PC-3 (cell line): ENCODE data around the gene ARSD. TPM values are rescaled to one million over a fixed set of nuclear protein-coding genes. Genes with fewer than 3 reads are reported as not detected.
"Not testable (repeated sequence)": the region's sequence is repeated elsewhere in the genome, so short reads cannot be mapped to it uniquely, and the experiment has no call there.

Source experiments
- ATAC-seq: fragments of 200-7000 bp; cut with Tn5 transposase; 2 replicates; pipeline ENCODE4 v1.9.1; 2020; ENCODE audit warnings: mild to moderate bottlenecking, moderate library complexity
- BruUV-seq: library from RNA; stranded (reverse); fragments of 400-500 nt; replicated peaks from 2 replicates; lab custom pipeline; 2021; lab: Mats Ljungman, UMichigan
- CTCF ChIA-PET: fragments of 300-600 bp; sonication (Branson Sonifier 250); formaldehyde crosslinking; loops from one replicate; lab custom pipeline; 2022; ENCODE audit warnings: antibody characterized with exemption; lab: Charles Lee
- POLR2A ChIA-PET: fragments of 300-600 bp; sonication (Branson Sonifier 250); formaldehyde crosslinking; loops from one replicate; lab custom pipeline; 2022; ENCODE audit warnings: antibody characterized with exemption; ENCODE audit not compliant: unreplicated experiment; lab: Charles Lee
- DNase-seq: peaks from one replicate; pipeline ENCODE4 v3.0.0-alpha.2; 2015
- H2AFZ ChIP-seq: fragments of 300-600 bp; sonication (generic); 2 replicates; pipeline ENCODE4 v1.6.0; 2016; ENCODE audit warnings: antibody characterized with exemption, low read length
- H3F3A ChIP-seq: fragments of 300-600 bp; sonication (generic); one replicate; pipeline ENCODE4 v1.6.0; 2017; ENCODE audit warnings: antibody characterized with exemption, low read length, control low read depth, mild to moderate bottlenecking; ENCODE audit not compliant: unreplicated experiment
- H3K27ac ChIP-seq: fragments of 300-600 bp; sonication (generic); 2 replicates; pipeline ENCODE4 v1.5.1; 2016; ENCODE audit warnings: mild to moderate bottlenecking, low read length
- H3K27me3 ChIP-seq: fragments of 300-600 bp; sonication (generic); 2 replicates; pipeline ENCODE4 v1.6.1; 2016; ENCODE audit warnings: low read length, mixed read lengths
- H3K36me3 ChIP-seq: fragments of 300-600 bp; sonication (generic); 2 replicates; pipeline ENCODE4 v1.6.1; 2016; ENCODE audit warnings: low read depth, mixed run types, low read length, mixed read lengths
- H3K4me1 ChIP-seq: fragments of 300-600 bp; sonication (generic); 2 replicates; pipeline ENCODE4 v1.5.1; 2016; ENCODE audit warnings: low read length; ENCODE audit not compliant: insufficient read depth
- H3K4me2 ChIP-seq: fragments of 300-600 bp; sonication (generic); 2 replicates; pipeline ENCODE4 v1.6.0; 2016; ENCODE audit warnings: low read length
- H3K4me3 ChIP-seq: fragments of 300-600 bp; sonication (generic); 2 replicates; pipeline ENCODE4 v1.5.1; 2016; ENCODE audit warnings: mild to moderate bottlenecking, low read length, mixed read lengths
- H3K79me2 ChIP-seq: fragments of 300-600 bp; sonication (generic); 2 replicates; pipeline ENCODE4 v1.6.1; 2017; ENCODE audit warnings: low read length, mixed read lengths
- H3K9ac ChIP-seq: fragments of 300-600 bp; sonication (generic); 2 replicates; pipeline ENCODE4 v1.6.0; 2016; ENCODE audit warnings: mild to moderate bottlenecking, low read length
- H3K9me2 ChIP-seq: fragments of 300-600 bp; sonication (generic); replicated peaks from 2 replicates; pipeline ENCODE4 v1.6.1; 2016; ENCODE audit warnings: mixed run types, low read length, mixed read lengths
- H3K9me3 ChIP-seq: fragments of 300-600 bp; sonication (generic); 2 replicates; pipeline ENCODE4 v1.6.1; 2016; ENCODE audit warnings: low read length, mixed read lengths
- H4K20me1 ChIP-seq: fragments of 300-600 bp; sonication (generic); 2 replicates; pipeline ENCODE4 v1.6.1; 2016; ENCODE audit warnings: low read length, mixed read lengths
- CTCF ChIP-seq: fragments of 300-600 bp; sonication (generic); conservative IDR thresholded peaks from 2 replicates; pipeline ENCODE4 v1.5.1; 2017; ENCODE audit warnings: antibody characterized with exemption, low read depth, mild to moderate bottlenecking, low read length
- EZH2 ChIP-seq: fragments of 300-600 bp; sonication (generic); IDR thresholded peaks from one replicate; pipeline ENCODE4 v1.6.1; 2017; ENCODE audit warnings: antibody characterized with exemption, mild to moderate bottlenecking, low read length; ENCODE audit not compliant: unreplicated experiment
- EZH2phosphoT487 ChIP-seq: fragments of 300-600 bp; sonication (generic); IDR thresholded peaks from 2 replicates; pipeline ENCODE4 v1.6.1; 2018; ENCODE audit warnings: mild to moderate bottlenecking, antibody characterized with exemption, low read length, borderline replicate concordance
- intact Hi-C: fragments of 100-400 bp; cut with micrococcal nuclease; formaldehyde crosslinking; loops from 2 replicates; pipeline ENCODE4 v1.9.0; 2023
- total RNA-seq: library from RNA; depleted of rRNA; stranded (reverse); fragments of >200 nt; gene quantifications from 2 replicates; pipeline ENCODE4 v1.2.3, GENCODE V29; 2014

The ARSD gene
- total RNA-seq, 1 experiment from 2014 or later: 13.8 TPM

GRCh38 chrX:2963449-2963848, 34.3 kb upstream of the ARSD start:
- CTCF ChIA-PET, BruUV-seq, H3K36me3 ChIP-seq, H3K9me3 ChIP-seq, H3K4me1 ChIP-seq, DNase-seq, POLR2A ChIA-PET, H3K27me3 ChIP-seq, H3K79me2 ChIP-seq, H3K9me2 ChIP-seq, H3F3A ChIP-seq, H3K4me3 ChIP-seq, H2AFZ ChIP-seq, H3K27ac ChIP-seq, ATAC-seq, intact Hi-C loops, H3K9ac ChIP-seq, H3K4me2 ChIP-seq, H4K20me1 ChIP-seq: not testable (repeated sequence)

GRCh38 chrX:2962381-2962780, 33.2 kb upstream of the ARSD start:
- Histone ChIP-seq H3K9me3 (no peaks in the 10 kb centered on the region), H4K20me1 (no peaks in the 10 kb centered on the region), H3F3A (no peaks in the 10 kb centered on the region), H3K4me3 (no peak overlapping the region), H2AFZ (no peak overlapping the region), H3K36me3 (no peaks in the 10 kb centered on the region), H3K4me2 (no peak overlapping the region), H3K9me2 (no peaks in the 10 kb centered on the region), H3K4me1 (no peaks in the 10 kb centered on the region), H3K9ac (no peak overlapping the region), H3K27ac (no peak overlapping the region), H3K27me3 (no peaks in the 10 kb centered on the region), H3K79me2 (no peaks in the 10 kb centered on the region)
- no TSS peak for BruUV-seq
- intact Hi-C loops: no loop called here
- POLR2A ChIA-PET: no interaction called here
- ATAC-seq (no peak), DNase-seq (no peak)
- TF ChIP-seq CTCF: no peak
- no peak for TF ChIP-seq EZH2
- TF ChIP-seq EZH2phosphoT487: no peak
- CTCF ChIA-PET: no interaction called here

- Histone ChIP-seq H3K36me3 (no peaks in the 10 kb centered on the region), H3K27me3 (no peaks in the 10 kb centered on the region), H3K4me3 (no peak overlapping the region), H3F3A (no peaks in the 10 kb centered on the region), H4K20me1 (no peaks in the 10 kb centered on the region), H3K79me2 (no peaks in the 10 kb centered on the region), H3K9me3 (no peaks in the 10 kb centered on the region), H2AFZ (no peak overlapping the region), H3K4me1 (no peaks in the 10 kb centered on the region), H3K9ac (no peak overlapping the region), H3K27ac (no peak overlapping the region), H3K9me2 (no peaks in the 10 kb centered on the region), H3K4me2 (no peak overlapping the region)
- no peak for TF ChIP-seq EZH2
- TF ChIP-seq EZH2phosphoT487: no peak
- TF ChIP-seq CTCF: no peak
- ATAC-seq: no peak
- intact Hi-C loops: no loop called here
- DNase-seq: no peak
- no TSS peak for BruUV-seq
- ChIA-PET POLR2A (no interaction called here), CTCF (no interaction called here)
Observed at GRCh38 chrX:2960861-2961515, 31.8 kb upstream of the ARSD start.
